HepG2 (cell line): ENCODE data around the gene XPNPEP2. TPM values are rescaled to one million over a fixed set of nuclear protein-coding genes. Genes with fewer than 3 reads are reported as not detected.
A peak's percentile ranks its signal among the peaks of the same experiment; 100 is the strongest.

Experiments used
- ELF1 ChIP-seq: sonication (generic); formaldehyde crosslinking; IDR thresholded peaks from 2 replicates; pipeline ENCODE4 v1.4.0; 2020; ENCODE audit warnings: missing genetic modification reagents
- FOXA1 ChIP-seq, 2 experiments: fragments of 450-650 bp in 1 of 2; sonication (generic) in 1 of 2; formaldehyde crosslinking in 1 of 2; IDR thresholded peaks; 2 replicates each; pipeline versions ENCODE4 v1.4.0 to v1.6.1; 2016 to 2020; ENCODE audit warnings: missing genetic modification reagents in 1 of 2
- ISX ChIP-seq: sonication (generic); formaldehyde crosslinking; conservative IDR thresholded peaks from 2 replicates; pipeline ENCODE4 v1.5.0; 2020; ENCODE audit warnings: missing genetic modification reagents
- MBNL3 ChIP-seq: fragments of 250-450 bp; sonication (Bioruptor Pico); conservative IDR thresholded peaks from 2 replicates; pipeline ENCODE4 v1.8.0; 2022; ENCODE audit warnings: mild to moderate bottlenecking, inconsistent platforms
- NKX3-1 ChIP-seq: sonication (generic); formaldehyde crosslinking; IDR thresholded peaks from 2 replicates; pipeline ENCODE4 v1.5.0; 2020; ENCODE audit warnings: missing genetic modification reagents
- POLR2G ChIP-seq: fragments of 200-400 bp; formaldehyde crosslinking; IDR thresholded peaks from 2 replicates; pipeline ENCODE4 v1.6.1; 2018; ENCODE audit warnings: mild to moderate bottlenecking, low read depth, low read length, moderate library complexity
- SP2 ChIP-seq: sonication (generic); formaldehyde crosslinking; IDR thresholded peaks from 2 replicates; pipeline ENCODE4 v1.5.1; 2020; ENCODE audit warnings: mild to moderate bottlenecking, missing genetic modification reagents
- TOPORS ChIP-seq: sonication (generic); formaldehyde crosslinking; IDR thresholded peaks from 2 replicates; pipeline ENCODE4 v1.8.0; 2023; ENCODE audit warnings: mild to moderate bottlenecking, missing genetic modification reagents
- ZNF160 ChIP-seq: sonication (generic); formaldehyde crosslinking; IDR thresholded peaks from 2 replicates; pipeline ENCODE4 v1.8.0; 2022; ENCODE audit warnings: mild to moderate bottlenecking, inconsistent platforms, missing genetic modification reagents
- ZNF263 ChIP-seq: sonication (generic); formaldehyde crosslinking; IDR thresholded peaks from 2 replicates; pipeline ENCODE4 v1.4.0; 2020; ENCODE audit warnings: missing genetic modification reagents
- ZNF431 ChIP-seq: sonication (generic); formaldehyde crosslinking; IDR thresholded peaks from 2 replicates; pipeline ENCODE4 v1.9.0; 2022; ENCODE audit warnings: missing genetic modification reagents, low read depth, mild to moderate bottlenecking, borderline replicate concordance
- polyA plus RNA-seq, 8 experiments: library from polyadenylated mRNA; depleted of rRNA in 3 of 8; stranded (reverse) in 7 of 8; unstranded in 1 of 8; fragments of >200 nt; fragmentation: Illumina TruSeq in 4 of 8; extraction: Trizol in 4 of 8; gene quantifications; 2 replicates each; pipeline versions ENCODE4 v1.2.1 to v1.2.3, GENCODE V29; 2011 to 2016; ENCODE audit warnings: low read depth in 4 of 8, missing spikeins in 1 of 8, mixed read lengths in 1 of 8; ENCODE audit not compliant: insufficient read depth in 1 of 8
- total RNA-seq, 5 experiments: library from RNA; depleted of rRNA; stranded (reverse); fragments of >200 nt; fragmentation: Illumina TruSeq; extraction: Trizol; gene quantifications; 2 replicates each; pipeline ENCODE4 v1.2.3, GENCODE V29; 2016; ENCODE audit warnings: low read depth in 1 of 5
- TF ChIP-seq, protein P1 (sequence below): sonication (generic); formaldehyde crosslinking; IDR thresholded peaks from 2 replicates; pipeline ENCODE4 v1.8.1; 2022; ENCODE audit warnings: low read depth, mild to moderate bottlenecking, missing genetic modification reagents
- TF ChIP-seq, protein P2 (sequence below): sonication (generic); formaldehyde crosslinking; IDR thresholded peaks from 2 replicates; pipeline ENCODE4 v1.8.0; 2022; ENCODE audit warnings: mild to moderate bottlenecking, missing genetic modification reagents, moderate library complexity
- TF ChIP-seq, protein P3 (sequence below): sonication (generic); formaldehyde crosslinking; IDR thresholded peaks from 2 replicates; pipeline ENCODE4 v1.5.0; 2020; ENCODE audit warnings: missing genetic modification reagents
- TF ChIP-seq, protein P4 (sequence below): sonication (generic); formaldehyde crosslinking; IDR thresholded peaks from 2 replicates; pipeline ENCODE4 v1.5.0; 2020; ENCODE audit warnings: missing genetic modification reagents
- TF ChIP-seq, protein P5 (sequence below): fragments of 450-650 bp; IDR thresholded peaks from 2 replicates; pipeline ENCODE4 v1.6.1; 2016
- TF ChIP-seq, protein P6 (sequence below): sonication (generic); formaldehyde crosslinking; IDR thresholded peaks from 2 replicates; pipeline ENCODE4 v1.5.1; 2020; ENCODE audit warnings: mild to moderate bottlenecking, missing genetic modification reagents, moderate library complexity

XPNPEP2 gene
- total and polyA plus RNA-seq, 2 of the 13 experiments (the other 11 are each of a cell fraction or from before 2014, with no cell fraction given) = 1.1 to 1.8 TPM

DNA sequence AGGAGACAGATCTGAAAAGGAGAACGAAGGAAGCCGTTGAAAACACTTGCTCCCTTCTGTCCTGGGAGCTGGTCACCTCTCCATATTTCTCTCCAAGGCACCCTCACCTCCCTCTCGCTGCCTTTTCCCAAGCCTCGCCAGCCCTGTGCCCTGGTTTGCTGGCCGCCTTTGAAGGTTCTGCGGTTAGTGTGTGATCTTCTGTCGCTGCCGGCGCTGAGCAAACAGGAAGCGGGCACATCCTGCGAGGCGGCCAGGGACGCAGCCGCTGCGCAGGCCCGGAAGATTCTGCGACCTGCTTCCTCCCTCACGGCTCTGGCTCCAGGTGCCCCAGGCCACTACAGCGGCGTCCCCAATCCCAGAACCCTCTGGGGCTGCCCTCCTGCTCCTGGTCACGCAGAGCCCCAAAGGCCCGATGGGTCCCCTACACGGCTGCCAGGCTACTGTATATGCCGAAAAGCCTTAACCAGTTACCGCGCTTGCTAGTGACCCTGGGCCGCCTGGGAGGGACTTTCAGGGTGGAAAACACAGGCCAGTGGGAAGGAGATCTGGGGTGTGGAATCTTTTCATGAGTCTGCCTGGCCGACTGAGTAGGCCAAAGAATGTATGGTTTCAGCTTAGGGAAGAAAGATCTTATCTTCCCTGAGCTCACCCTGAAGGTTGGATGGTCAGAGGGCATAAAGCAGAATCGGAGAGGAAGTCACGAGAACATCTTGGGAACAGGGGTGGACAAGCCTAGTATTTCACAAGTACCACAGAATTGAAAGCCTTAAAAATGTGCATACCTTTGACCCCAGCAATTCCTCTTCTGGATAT is 38.6 kb downstream of the XPNPEP2 start (continued):
- TF ChIP-seq, protein P1, sequence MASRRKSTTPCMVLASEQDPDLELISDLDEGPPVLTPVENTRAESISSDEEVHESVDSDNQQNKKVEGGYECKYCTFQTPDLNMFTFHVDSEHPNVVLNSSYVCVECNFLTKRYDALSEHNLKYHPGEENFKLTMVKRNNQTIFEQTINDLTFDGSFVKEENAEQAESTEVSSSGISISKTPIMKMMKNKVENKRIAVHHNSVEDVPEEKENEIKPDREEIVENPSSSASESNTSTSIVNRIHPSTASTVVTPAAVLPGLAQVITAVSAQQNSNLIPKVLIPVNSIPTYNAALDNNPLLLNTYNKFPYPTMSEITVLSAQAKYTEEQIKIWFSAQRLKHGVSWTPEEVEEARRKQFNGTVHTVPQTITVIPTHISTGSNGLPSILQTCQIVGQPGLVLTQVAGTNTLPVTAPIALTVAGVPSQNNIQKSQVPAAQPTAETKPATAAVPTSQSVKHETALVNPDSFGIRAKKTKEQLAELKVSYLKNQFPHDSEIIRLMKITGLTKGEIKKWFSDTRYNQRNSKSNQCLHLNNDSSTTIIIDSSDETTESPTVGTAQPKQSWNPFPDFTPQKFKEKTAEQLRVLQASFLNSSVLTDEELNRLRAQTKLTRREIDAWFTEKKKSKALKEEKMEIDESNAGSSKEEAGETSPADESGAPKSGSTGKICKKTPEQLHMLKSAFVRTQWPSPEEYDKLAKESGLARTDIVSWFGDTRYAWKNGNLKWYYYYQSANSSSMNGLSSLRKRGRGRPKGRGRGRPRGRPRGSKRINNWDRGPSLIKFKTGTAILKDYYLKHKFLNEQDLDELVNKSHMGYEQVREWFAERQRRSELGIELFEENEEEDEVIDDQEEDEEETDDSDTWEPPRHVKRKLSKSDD (CRISPR knock-in tag) = no peak
- TF ChIP-seq, protein P2, sequence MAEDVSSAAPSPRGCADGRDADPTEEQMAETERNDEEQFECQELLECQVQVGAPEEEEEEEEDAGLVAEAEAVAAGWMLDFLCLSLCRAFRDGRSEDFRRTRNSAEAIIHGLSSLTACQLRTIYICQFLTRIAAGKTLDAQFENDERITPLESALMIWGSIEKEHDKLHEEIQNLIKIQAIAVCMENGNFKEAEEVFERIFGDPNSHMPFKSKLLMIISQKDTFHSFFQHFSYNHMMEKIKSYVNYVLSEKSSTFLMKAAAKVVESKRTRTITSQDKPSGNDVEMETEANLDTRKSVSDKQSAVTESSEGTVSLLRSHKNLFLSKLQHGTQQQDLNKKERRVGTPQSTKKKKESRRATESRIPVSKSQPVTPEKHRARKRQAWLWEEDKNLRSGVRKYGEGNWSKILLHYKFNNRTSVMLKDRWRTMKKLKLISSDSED (CRISPR knock-in tag) = no peak
- TF ChIP-seq NKX3-1 (CRISPR knock-in tag) (no peak), ZNF263 (CRISPR knock-in tag) (no peak), ZNF431 (CRISPR knock-in tag) (no peak), MBNL3 (CRISPR knock-in tag) (no peak), SP2 (CRISPR knock-in tag) (no peak), POLR2G (peak; percentile 51; the same call in 1 of the 2 replicates), ISX (CRISPR knock-in tag) (no peak), ELF1 (peak; percentile 58), ZNF160 (CRISPR knock-in tag) (no peak), TOPORS (CRISPR knock-in tag) (no peak), FOXA1 (IDR thresholded peaks at IDR 0.05) (no peak), FOXA1 (CRISPR knock-in tag; IDR thresholded peaks at IDR 0.05) (peak; percentile 55; the same call in 1 of the 2 replicates)
- TF ChIP-seq, protein P3, sequence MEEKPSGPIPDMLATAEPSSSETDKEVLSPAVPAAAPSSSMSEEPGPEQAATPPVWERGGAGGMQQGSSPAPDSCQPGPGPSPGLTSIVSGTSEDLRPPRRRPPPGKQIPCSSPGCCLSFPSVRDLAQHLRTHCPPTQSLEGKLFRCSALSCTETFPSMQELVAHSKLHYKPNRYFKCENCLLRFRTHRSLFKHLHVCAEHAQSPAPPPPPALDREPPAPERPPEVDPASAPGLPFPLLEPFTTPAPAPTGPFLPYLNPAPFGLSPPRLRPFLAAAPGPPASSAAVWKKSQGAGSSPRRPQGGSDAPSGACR (CRISPR knock-in tag) = no peak
- TF ChIP-seq, protein P4, sequence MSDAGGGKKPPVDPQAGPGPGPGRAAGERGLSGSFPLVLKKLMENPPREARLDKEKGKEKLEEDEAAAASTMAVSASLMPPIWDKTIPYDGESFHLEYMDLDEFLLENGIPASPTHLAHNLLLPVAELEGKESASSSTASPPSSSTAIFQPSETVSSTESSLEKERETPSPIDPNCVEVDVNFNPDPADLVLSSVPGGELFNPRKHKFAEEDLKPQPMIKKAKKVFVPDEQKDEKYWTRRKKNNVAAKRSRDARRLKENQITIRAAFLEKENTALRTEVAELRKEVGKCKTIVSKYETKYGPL (CRISPR knock-in tag) = no peak
- TF ChIP-seq, protein P5, sequence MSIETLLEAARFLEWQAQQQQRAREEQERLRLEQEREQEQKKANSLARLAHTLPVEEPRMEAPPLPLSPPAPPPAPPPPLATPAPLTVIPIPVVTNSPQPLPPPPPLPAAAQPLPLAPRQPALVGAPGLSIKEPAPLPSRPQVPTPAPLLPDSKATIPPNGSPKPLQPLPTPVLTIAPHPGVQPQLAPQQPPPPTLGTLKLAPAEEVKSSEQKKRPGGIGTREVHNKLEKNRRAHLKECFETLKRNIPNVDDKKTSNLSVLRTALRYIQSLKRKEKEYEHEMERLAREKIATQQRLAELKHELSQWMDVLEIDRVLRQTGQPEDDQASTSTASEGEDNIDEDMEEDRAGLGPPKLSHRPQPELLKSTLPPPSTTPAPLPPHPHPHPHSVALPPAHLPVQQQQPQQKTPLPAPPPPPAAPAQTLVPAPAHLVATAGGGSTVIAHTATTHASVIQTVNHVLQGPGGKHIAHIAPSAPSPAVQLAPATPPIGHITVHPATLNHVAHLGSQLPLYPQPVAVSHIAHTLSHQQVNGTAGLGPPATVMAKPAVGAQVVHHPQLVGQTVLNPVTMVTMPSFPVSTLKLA = no peak
- TF ChIP-seq, protein P6, sequence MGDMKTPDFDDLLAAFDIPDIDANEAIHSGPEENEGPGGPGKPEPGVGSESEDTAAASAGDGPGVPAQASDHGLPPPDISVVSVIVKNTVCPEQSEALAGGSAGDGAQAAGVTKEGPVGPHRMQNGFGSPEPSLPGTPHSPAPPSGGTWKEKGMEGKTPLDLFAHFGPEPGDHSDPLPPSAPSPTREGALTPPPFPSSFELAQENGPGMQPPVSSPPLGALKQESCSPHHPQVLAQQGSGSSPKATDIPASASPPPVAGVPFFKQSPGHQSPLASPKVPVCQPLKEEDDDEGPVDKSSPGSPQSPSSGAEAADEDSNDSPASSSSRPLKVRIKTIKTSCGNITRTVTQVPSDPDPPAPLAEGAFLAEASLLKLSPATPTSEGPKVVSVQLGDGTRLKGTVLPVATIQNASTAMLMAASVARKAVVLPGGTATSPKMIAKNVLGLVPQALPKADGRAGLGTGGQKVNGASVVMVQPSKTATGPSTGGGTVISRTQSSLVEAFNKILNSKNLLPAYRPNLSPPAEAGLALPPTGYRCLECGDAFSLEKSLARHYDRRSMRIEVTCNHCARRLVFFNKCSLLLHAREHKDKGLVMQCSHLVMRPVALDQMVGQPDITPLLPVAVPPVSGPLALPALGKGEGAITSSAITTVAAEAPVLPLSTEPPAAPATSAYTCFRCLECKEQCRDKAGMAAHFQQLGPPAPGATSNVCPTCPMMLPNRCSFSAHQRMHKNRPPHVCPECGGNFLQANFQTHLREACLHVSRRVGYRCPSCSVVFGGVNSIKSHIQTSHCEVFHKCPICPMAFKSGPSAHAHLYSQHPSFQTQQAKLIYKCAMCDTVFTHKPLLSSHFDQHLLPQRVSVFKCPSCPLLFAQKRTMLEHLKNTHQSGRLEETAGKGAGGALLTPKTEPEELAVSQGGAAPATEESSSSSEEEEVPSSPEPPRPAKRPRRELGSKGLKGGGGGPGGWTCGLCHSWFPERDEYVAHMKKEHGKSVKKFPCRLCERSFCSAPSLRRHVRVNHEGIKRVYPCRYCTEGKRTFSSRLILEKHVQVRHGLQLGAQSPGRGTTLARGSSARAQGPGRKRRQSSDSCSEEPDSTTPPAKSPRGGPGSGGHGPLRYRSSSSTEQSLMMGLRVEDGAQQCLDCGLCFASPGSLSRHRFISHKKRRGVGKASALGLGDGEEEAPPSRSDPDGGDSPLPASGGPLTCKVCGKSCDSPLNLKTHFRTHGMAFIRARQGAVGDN (CRISPR knock-in tag) = peak; percentile 88
